Stimulated activated CD8-positive, alpha-beta memory T cell treated with anti-CD3 and anti-CD28 coated beads, Interleukin-7, amount 100 ng/mL, for 1 hour (primary cell): ENCODE data around the gene YY1.
"Not testable (repeated sequence)": the region's sequence is repeated elsewhere in the genome, so short reads cannot be mapped to it uniquely, and the experiment has no call there.

ENCODE experiments used
- DNase-seq, 2 donors: peaks; one replicate each; pipeline ENCODE4 v3.0.0-alpha.2; 2020; ENCODE audit warnings: low read depth in 2 of 2

Gene YY1

GRCh38 chr14:100238419-100239210, at the start of gene YY1:
Gene YY1 (plus strand): TSS chr14:100239144. CDS start chr14:100239245, 101 bp downstream.
- peak; percentile 98 for DNase-seq

- no peak for DNase-seq
Observed at GRCh38 chr14:100190126-100190525, 48.8 kb upstream of the YY1 start.

GRCh38 chr14:100191584-100192249, 47.2 kb upstream of the YY1 start:
- no peak for DNase-seq

GRCh38 chr14:100192250-100192671, 46.7 kb upstream of the YY1 start:
- no peak for DNase-seq

GRCh38 chr14:100192672-100193416, 46.1 kb upstream of the YY1 start:
- peak; percentile 99 for DNase-seq

- DNase-seq: no peak
Observed at GRCh38 chr14:100193417-100194357, 45.3 kb upstream of the YY1 start.

- no peak for DNase-seq
Observed at GRCh38 chr14:100199240-100199860, 39.6 kb upstream of the YY1 start.

GRCh38 chr14:100200311-100200710, 38.6 kb upstream of the YY1 start:
- no peak for DNase-seq

- DNase-seq: no peak
Observed at GRCh38 chr14:100201701-100202100, 37.2 kb upstream of the YY1 start.

GRCh38 chr14:100202712-100203111, 36.2 kb upstream of the YY1 start:
- DNase-seq: no peak

- no peak for DNase-seq
Observed at GRCh38 chr14:100203146-100203545, 35.8 kb upstream of the YY1 start.

GRCh38 chr14:100203962-100204834, 34.7 kb upstream of the YY1 start:
- DNase-seq: no peak

- not testable (repeated sequence) for DNase-seq
Observed at GRCh38 chr14:100204835-100205167, 34.1 kb upstream of the YY1 start.

GRCh38 chr14:100207588-100207987, 31.4 kb upstream of the YY1 start:
- not testable (repeated sequence) for DNase-seq

GRCh38 chr14:100208136-100208535, 30.8 kb upstream of the YY1 start:
- not testable (repeated sequence) for DNase-seq

- no peak for DNase-seq
Observed at GRCh38 chr14:100211366-100211765, 27.6 kb upstream of the YY1 start.

- DNase-seq: no peak
Observed at GRCh38 chr14:100211893-100212292, 27.1 kb upstream of the YY1 start.

- DNase-seq: no peak
Observed at GRCh38 chr14:100212476-100213333, 26.2 kb upstream of the YY1 start.

- no peak for DNase-seq
Observed at GRCh38 chr14:100213587-100213955, 25.4 kb upstream of the YY1 start.
